Tibial nerve (tissue), 4 donors: ENCODE measurements around the gene ZC3HAV1L. TPM values are rescaled to one million over a fixed set of nuclear protein-coding genes. Genes with fewer than 3 reads are reported as not detected.

ENCODE experiments used
- DNase-seq, 2 donors: peaks; one replicate each; pipeline ENCODE4 v3.0.0-alpha.2; 2019; ENCODE audit warnings: low spot score in 2 of 2
- H3K27ac ChIP-seq, 4 donors: fragments of 200-600 bp; sonication (generic) in 3 of 4; one replicate each; pipeline ENCODE4 v1.5.1; 2017 to 2019; ENCODE audit warnings: mild to moderate bottlenecking in 1 of 4
- H3K27me3 ChIP-seq, 2 donors: fragments of 200-600 bp; sonication (generic) in 1 of 2; one replicate each; pipeline versions ENCODE4 v1.5.1 to v1.6.0; 2017 to 2019
- H3K36me3 ChIP-seq, 3 donors: fragments of 200-600 bp; sonication (generic); one replicate each; pipeline ENCODE4 v1.5.1; 2018 to 2019
- H3K4me1 ChIP-seq, 4 donors: fragments of 200-600 bp; sonication (generic) in 3 of 4; one replicate each; pipeline ENCODE4 v1.5.1; 2017 to 2019
- H3K4me3 ChIP-seq, 4 donors: fragments of 200-600 bp; sonication (generic) in 3 of 4; one replicate each; pipeline ENCODE4 v1.5.1; 2017 to 2019; ENCODE audit warnings: mild to moderate bottlenecking in 1 of 4, moderate library complexity in 1 of 4
- H3K9me3 ChIP-seq, 4 donors: fragments of 200-600 bp; sonication (generic) in 3 of 4; one replicate each; pipeline ENCODE4 v1.5.1; 2017 to 2019
- EP300 ChIP-seq, 2 donors: sonication (generic); formaldehyde crosslinking; IDR thresholded peaks; one replicate each; pipeline ENCODE4 v1.6.1; 2017; ENCODE audit warnings: antibody characterized with exemption in 2 of 2, mild to moderate bottlenecking in 1 of 2
- POLR2A ChIP-seq, 2 donors: fragments of 450-650 bp; IDR thresholded peaks; one replicate each; pipeline ENCODE4 v1.6.1; 2017; ENCODE audit warnings: antibody characterized with exemption in 2 of 2, mild to moderate bottlenecking in 2 of 2, moderate library complexity in 2 of 2
- WGBS, 2 donors: methylation state at CpG; one replicate each; pipeline ENCODE4 v1.1.5; 2018; 5-methylcytosine and 5-hydroxymethylcytosine counted together
- total RNA-seq, 4 donors: library from RNA; depleted of rRNA; stranded (reverse); fragments of >200 nt; gene quantifications; one replicate each; pipeline ENCODE4 v1.1.0, GENCODE V29; 2016
- TF ChIP-seq, protein P1 (sequence below), 5 experiments: fragments of 200-600 bp in 3 of 5; fragments of 450-650 bp in 2 of 5; sonication (generic) in 3 of 5; IDR thresholded peaks; one replicate each; pipeline ENCODE4 v1.5.1; 2016 to 2019; ENCODE audit warnings: antibody characterized with exemption in 5 of 5, mild to moderate bottlenecking in 3 of 5, moderate library complexity in 2 of 5

ZC3HAV1L gene
- total RNA-seq, 4 donors from 2014 or later = 36.9 to 68.8 (median 53.1) TPM

DNA sequence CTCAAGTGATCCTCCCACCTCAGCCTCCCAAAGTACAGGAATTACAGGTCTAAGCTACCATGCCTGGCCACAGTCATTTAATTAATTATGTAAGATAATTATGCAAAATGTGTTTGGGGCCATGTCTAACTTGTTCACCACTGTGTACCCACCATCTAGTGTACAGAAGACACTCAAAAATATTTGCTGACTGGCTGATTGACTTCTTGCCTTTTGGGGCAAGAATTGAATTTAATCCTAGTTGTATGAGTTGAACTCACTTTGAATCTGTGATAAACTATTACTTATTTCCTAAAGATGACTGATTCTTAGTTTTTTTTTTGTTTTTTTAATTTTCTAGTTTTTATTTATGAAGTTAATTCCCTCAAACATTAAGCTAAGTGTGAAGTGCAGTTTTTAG is 15.8 kb upstream of the ZC3HAV1L start:
- peaks cover 0 to 87% (median 21%) of the 10 kb centered on the region in 3 donors for H3K36me3 ChIP-seq
- TF ChIP-seq, protein P1, sequence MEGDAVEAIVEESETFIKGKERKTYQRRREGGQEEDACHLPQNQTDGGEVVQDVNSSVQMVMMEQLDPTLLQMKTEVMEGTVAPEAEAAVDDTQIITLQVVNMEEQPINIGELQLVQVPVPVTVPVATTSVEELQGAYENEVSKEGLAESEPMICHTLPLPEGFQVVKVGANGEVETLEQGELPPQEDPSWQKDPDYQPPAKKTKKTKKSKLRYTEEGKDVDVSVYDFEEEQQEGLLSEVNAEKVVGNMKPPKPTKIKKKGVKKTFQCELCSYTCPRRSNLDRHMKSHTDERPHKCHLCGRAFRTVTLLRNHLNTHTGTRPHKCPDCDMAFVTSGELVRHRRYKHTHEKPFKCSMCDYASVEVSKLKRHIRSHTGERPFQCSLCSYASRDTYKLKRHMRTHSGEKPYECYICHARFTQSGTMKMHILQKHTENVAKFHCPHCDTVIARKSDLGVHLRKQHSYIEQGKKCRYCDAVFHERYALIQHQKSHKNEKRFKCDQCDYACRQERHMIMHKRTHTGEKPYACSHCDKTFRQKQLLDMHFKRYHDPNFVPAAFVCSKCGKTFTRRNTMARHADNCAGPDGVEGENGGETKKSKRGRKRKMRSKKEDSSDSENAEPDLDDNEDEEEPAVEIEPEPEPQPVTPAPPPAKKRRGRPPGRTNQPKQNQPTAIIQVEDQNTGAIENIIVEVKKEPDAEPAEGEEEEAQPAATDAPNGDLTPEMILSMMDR (IDR thresholded peaks at IDR 0.05) = no peak
- TF ChIP-seq EP300 (IDR thresholded peaks at IDR 0.05) = no peak
- TF ChIP-seq POLR2A (IDR thresholded peaks at IDR 0.05) = no peak
- H3K27me3 ChIP-seq = no peaks in the 10 kb centered on the region
- DNase-seq = no peak
- no peak overlapping the region for H3K4me3 ChIP-seq
- H3K4me1 ChIP-seq = no peaks in the 10 kb centered on the region
- H3K9me3 ChIP-seq = no peaks in the 10 kb centered on the region
- no peak overlapping the region for H3K27ac ChIP-seq

GRCh38 chr7:139049936-139050335 is 14.1 kb upstream of the ZC3HAV1L start:
- TF ChIP-seq POLR2A (IDR thresholded peaks at IDR 0.05) (no peak), EP300 (IDR thresholded peaks at IDR 0.05) (no peak)
- TF ChIP-seq, protein P1 (IDR thresholded peaks at IDR 0.05) = no peak
- DNase-seq = no peak
- Histone ChIP-seq H3K4me1 (peaks cover 0 to 4% (median 0%) of the 10 kb centered on the region in 4 donors), H3K36me3 (peaks cover 0 to 92% (median 21%) of the 10 kb centered on the region in 3 donors), H3K9me3 (no peaks in the 10 kb centered on the region), H3K27me3 (no peaks in the 10 kb centered on the region), H3K4me3 (no peak overlapping the region), H3K27ac (no peak overlapping the region)
- WGBS, 2 donors = 56 to 75% methylated on average over 1 of the region's 1 CpG

- Histone ChIP-seq H3K36me3 (peaks cover 0 to 89% (median 17%) of the 10 kb centered on the region in 3 donors), H3K27me3 (no peaks in the 10 kb centered on the region), H3K27ac (peak overlapping the region in 1 of 4 donors; percentile 33), H3K4me3 (no peak overlapping the region), H3K9me3 (no peaks in the 10 kb centered on the region), H3K4me1 (peaks cover 0 to 7% (median 0%) of the 10 kb centered on the region in 4 donors)
- TF ChIP-seq EP300 (IDR thresholded peaks at IDR 0.05) (no peak), POLR2A (IDR thresholded peaks at IDR 0.05) (no peak)
- TF ChIP-seq, protein P1 (IDR thresholded peaks at IDR 0.05) = no peak
- WGBS, 2 donors = 72 to 73% methylated on average over 7 of the region's 7 CpGs
- DNase-seq = no peak
Measured at GRCh38 chr7:139049111-139049510, 13.3 kb upstream of the ZC3HAV1L start.

- Histone ChIP-seq H3K36me3 (peaks cover 0 to 90% (median 8%) of the 10 kb centered on the region in 3 donors), H3K4me1 (peaks cover 0 to 11% (median 0%) of the 10 kb centered on the region in 4 donors), H3K27ac (no peak overlapping the region), H3K9me3 (no peaks in the 10 kb centered on the region), H3K27me3 (no peaks in the 10 kb centered on the region), H3K4me3 (no peak overlapping the region)
- 69 to 72% methylated on average over 3 of the region's 3 CpGs for WGBS, 2 donors
- TF ChIP-seq, protein P1 (IDR thresholded peaks at IDR 0.05) = no peak
- TF ChIP-seq POLR2A (IDR thresholded peaks at IDR 0.05) = no peak
- no peak for TF ChIP-seq EP300 (IDR thresholded peaks at IDR 0.05)
- no peak for DNase-seq
Measured at GRCh38 chr7:139047970-139048369, 12.1 kb upstream of the ZC3HAV1L start.

DNA sequence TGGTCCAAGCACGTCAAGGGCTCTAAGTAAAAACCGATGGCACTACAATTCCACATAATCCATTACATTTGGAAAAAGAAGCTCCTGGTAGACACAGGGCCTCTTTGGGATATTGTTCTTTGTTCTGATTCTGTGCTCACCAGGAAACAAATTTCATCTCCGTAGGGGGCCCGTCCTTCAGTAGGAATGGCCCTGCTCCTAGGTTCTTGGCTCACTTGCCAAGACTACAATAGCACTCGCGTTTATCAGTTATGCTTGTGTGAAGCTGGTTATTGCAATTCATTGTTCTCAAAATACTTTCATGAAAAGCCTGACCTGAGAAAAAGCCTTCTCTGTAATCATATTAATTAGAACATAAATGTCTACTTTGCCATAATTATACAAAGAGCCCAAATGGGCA is 10.3 kb upstream of the ZC3HAV1L start:
- no peak for DNase-seq
- no peak overlapping the region for H3K4me3 ChIP-seq
- 85 to 88% methylated on average over 6 of the region's 6 CpGs for WGBS, 2 donors
- H3K9me3 ChIP-seq = no peaks in the 10 kb centered on the region
- H3K27ac ChIP-seq = no peak overlapping the region
- H3K4me1 ChIP-seq = peaks cover 0 to 11% (median 0%) of the 10 kb centered on the region in 4 donors
- no peaks in the 10 kb centered on the region for H3K27me3 ChIP-seq
- peaks cover 0 to 79% (median 0%) of the 10 kb centered on the region in 3 donors for H3K36me3 ChIP-seq
- TF ChIP-seq EP300 (IDR thresholded peaks at IDR 0.05) (no peak), POLR2A (IDR thresholded peaks at IDR 0.05) (no peak)
- TF ChIP-seq, protein P1 (IDR thresholded peaks at IDR 0.05) = no peak
